GM18511 (cell line): ENCODE measurements around the gene SFTA2.

Experiments
- ATAC-seq: cut with Tn5 transposase; IDR thresholded peaks from one replicate; pipeline ENCODE4 v1.9.1; 2021; ENCODE audit warnings: mild to moderate bottlenecking, moderate library complexity; ENCODE audit not compliant: unreplicated experiment

The SFTA2 gene

DNA sequence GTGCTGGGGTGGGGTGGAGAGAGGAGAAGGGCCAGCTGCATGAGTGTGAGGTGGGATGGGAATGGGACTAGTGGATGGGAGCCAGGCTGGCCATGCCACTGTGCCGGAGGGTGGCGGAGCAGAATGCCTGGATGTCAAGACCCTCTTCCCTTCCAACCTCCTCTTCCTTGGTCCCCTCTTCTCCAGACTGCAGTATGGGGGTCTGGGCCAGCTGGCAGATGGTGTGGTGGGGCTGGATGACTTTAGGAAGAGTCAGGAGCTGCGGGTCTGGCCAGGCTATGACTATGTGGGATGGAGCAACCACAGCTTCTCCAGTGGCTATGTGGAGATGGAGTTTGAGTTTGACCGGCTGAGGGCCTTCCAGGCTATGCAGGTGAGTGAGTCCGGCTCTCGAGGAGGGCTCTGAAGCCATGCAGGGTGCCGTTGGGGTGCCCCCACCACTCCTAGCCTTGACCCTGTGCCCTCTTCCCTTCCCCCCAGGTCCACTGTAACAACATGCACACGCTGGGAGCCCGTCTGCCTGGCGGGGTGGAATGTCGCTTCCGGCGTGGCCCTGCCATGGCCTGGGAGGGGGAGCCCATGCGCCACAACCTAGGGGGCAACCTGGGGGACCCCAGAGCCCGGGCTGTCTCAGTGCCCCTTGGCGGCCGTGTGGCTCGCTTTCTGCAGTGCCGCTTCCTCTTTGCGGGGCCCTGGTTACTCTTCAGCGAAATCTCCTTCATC is 40.0 kb downstream of the SFTA2 start:
- no peak for ATAC-seq

DNA sequence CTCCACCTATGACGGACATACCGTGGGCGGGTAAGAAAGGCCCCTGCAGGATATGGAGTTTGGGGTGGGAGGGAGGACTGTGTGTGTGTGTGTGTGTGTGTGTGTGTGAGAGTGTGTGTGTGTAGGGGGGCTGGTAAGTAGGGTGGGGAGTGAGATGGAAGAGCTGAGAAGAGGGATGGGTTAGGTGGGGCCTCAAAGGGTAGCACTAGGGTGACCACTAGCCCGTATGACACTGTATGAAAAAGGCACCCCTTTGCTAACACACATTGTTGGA is 40.6 kb downstream of the SFTA2 start:
- ATAC-seq, result no peak

DNA sequence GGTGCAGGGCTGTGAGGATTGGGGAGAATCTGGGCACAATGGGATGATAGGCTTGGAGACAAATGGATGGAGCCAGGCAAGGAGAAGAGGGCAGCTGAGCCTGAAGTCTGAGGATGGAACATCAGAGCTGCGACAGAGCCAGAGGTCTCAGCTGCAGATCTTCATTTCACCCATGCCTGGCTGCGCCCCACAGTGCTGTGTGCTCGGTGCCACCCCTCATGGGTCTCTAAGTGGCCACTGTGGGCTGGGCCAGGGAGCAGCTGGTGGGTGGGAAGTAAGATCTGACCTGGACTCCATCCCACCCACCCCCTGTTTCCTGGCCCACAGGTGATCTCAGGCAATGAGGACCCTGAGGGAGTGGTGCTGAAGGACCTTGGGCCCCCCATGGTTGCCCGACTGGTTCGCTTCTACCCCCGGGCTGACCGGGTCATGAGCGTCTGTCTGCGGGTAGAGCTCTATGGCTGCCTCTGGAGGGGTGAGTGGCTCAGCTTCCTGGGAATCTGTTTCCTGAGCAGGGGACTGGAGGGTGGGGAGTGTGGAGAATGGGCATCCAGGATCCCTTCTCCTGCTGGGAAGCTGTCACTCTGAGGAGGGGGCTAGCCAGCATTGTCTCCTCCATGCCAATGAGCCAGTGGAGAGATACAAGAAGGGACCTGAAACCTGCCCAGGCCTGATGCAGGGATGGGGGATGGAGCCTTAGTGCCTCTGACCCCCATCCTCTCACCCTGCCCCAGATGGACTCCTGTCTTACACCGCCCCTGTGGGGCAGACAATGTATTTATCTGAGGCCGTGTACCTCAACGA is 41.1 kb downstream of the SFTA2 start:
- ATAC-seq, result no peak

DNA sequence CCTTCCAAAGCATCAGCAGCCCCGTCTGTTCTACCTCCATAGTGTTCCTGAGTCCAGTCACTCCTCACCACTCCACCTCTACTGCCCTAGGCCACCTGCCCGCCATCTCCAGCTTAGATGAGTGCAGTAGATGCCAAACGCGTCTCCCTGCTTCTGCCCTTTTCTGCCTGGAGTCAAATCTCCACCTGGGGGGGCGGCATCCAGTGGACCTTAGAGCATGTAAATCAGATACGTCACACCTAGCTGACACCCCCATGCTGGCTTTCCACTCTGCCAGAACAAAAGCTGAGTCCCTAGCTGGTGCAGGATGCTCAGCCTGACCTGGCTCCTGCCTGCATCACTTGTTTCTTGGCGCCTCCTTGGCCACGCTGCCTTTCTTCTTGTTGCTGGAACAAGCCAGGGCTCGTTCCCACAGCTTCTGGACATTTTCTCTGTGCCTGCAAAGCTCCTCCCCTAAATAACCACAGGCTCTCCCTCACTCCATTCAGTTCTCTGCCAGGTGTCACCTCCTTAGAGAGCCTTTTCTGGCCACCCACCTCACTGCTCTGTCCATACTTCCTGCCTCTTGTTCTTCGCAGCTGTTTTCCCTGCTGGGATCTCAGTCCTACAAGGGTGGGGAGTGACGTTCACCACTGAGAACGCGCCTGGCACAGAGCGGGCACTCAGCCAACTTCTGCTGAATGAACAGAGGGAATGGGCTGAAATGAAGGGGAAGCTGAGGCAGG is 41.9 kb downstream of the SFTA2 start:
- ATAC-seq, result no peak

DNA sequence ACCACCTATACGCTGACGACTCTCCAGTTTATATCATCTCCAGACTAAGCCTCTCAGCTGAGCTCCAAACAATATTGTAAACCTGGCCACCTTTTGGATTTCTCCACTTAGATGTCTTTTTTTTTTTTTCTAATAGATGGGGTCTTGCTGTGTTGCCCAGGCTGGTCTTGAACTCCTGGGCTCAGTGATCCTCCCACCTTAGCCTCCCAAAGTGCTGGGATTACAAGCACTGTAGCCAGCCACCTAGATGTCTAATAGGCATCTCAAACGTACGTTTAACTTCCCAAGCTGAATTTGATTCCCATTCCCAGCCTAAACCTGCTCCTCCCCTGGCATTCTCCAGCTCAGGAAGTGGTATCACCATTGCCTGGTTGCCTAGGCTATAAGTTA is 42.5 kb downstream of the SFTA2 start:
- ATAC-seq, result no peak

DNA sequence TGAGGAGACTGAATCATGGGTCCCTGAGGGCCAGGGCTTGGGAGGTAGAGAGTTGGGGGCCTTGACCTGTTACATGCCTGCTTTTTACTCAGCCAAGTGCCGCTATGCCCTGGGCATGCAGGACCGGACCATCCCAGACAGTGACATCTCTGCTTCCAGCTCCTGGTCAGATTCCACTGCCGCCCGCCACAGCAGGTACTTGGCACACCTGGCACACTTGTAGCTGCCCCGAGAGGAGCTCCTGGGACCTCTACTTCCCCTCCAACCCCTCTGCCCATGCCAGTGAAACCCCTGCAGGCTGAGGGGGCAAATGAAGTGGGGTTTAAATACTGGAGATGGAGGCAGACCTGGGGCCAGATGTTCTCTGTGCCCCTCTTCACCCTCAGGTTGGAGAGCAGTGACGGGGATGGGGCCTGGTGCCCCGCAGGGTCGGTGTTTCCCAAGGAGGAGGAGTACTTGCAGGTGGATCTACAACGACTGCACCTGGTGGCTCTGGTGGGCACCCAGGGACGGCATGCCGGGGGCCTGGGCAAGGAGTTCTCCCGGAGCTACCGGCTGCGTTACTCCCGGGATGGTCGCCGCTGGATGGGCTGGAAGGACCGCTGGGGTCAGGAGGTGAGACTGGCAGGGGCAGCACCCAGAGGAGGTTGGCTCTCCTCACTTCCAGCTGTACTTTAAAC is 43.0 kb downstream of the SFTA2 start:
- ATAC-seq, result no peak

DNA sequence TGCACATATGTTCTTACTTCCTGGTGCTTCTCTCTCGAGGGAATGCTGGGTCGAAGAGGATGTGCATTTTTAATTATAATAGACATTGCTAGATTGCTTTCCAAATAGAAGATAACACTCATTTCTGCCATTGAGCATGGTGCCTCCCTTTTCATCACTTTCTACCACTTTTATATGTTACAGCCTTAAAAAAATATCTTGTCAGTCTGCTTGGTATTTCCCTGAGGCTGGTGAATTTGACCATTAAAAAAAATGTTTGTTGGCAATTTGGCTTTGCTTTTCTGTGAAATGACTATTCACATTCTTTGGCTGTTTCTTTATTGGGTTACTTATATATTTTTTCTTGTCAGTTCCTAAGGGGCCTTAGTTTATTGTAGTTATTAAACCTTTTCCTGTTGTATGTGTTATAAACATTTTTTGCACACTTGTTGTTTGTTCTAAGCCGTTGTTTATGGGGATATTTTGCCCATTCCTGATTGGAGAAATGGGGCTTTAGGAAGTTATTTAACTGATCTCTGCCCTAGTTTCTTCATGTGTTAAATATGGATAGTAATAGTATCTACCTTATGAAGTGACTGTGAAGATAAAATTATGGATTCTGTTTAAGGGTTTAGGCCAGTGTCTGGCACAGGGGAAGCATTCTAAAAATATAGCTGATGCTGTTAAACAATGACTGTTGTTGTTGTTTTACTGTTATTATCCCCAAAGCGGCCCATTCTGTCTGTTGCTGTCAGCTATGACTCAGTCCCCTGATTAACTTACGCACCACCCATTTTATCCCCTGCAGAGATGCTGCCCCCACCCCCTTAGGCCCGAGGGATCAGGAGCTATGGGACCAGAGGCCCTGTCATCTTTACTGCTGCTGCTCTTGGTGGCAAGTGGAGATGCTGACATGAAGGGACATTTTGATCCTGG is 43.8 kb downstream of the SFTA2 start:
- no peak for ATAC-seq

DNA sequence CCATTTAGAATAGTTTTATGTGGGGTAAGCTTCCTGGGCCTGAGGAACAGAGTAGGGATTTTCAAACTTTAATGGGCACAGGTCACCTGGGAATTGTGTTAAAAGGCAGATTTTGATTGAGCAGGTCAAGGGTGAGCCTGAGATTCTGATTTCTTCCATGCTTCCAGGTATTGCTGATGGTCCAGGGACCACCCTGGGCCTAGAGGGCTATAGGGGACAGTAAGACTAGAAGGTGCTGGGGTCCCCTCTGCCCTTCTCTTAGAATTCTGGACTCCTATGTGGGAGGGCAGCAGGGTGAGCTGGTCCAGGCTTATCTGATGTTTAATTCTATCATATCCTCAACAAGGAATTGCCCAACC is 45.1 kb downstream of the SFTA2 start:
- no peak for ATAC-seq

DNA sequence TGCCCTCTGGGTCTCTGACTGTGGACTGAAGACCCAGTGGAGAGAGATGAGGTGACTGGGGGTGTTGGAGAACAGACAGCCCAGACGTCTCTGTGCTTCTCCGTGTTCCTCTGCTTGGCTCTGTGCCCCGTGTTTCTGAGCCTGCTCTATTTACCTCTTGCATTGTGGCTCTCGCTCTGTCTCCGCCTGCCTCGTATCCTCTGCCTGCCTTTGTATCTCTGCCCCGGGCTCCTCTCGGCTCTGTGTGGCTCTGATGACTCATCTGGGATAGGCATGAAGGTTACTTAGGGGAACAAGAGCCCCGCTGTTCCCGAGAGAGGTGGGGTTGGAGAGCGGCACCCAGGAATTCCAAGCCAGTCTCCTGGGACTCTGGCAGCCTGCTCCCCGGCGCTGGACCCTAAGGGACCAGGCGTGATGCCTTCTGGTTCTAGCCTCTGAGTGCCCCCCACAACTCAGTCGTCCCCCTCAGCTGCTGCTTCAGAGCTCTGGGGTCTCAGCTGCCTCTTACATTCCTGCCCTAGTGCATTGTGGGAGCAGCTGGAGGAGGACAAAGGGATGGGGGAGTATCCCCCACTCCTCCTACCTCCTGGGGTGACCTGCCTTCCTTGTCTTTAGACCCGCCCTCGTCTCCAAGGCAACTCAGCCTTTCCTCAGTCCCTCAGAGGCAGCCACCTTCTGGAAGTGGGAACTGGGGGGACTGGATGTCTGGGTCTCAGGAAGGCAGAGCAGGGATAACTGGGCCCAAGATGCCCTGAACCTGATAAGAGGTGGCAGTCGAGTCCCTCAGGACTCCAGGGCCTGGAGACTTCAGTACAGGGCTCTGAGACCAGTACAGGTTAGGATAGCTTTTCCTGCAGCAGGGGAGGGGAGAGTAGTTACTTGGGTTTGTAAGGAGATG is 45.7 kb downstream of the SFTA2 start:
- no peak for ATAC-seq

DNA sequence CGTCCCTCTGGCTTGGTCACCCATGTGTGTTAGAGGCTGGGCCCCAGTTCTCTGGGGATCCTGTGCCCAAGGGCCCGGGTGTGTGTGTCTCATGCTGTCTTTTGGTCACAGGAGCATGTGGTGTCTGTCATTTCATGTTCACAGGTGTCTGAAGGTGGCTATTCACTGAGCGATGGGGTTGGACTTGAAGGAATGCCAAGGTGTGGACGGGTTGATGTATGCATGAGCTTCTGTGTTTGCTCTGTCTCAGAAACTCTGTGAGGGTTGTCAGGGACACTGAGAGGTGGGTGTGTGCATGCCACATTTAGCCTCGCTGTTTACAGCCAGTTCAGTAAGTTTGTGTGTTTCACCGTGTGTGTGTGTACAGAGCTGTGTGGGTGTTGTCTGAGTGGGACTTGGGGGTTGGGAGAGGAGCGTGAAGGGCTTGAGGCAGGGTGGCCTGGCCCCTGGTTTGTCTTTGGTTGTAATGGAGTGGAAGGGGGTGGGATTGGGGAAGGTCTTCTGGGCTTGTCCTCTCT is 46.4 kb downstream of the SFTA2 start:
- ATAC-seq, result no peak

DNA sequence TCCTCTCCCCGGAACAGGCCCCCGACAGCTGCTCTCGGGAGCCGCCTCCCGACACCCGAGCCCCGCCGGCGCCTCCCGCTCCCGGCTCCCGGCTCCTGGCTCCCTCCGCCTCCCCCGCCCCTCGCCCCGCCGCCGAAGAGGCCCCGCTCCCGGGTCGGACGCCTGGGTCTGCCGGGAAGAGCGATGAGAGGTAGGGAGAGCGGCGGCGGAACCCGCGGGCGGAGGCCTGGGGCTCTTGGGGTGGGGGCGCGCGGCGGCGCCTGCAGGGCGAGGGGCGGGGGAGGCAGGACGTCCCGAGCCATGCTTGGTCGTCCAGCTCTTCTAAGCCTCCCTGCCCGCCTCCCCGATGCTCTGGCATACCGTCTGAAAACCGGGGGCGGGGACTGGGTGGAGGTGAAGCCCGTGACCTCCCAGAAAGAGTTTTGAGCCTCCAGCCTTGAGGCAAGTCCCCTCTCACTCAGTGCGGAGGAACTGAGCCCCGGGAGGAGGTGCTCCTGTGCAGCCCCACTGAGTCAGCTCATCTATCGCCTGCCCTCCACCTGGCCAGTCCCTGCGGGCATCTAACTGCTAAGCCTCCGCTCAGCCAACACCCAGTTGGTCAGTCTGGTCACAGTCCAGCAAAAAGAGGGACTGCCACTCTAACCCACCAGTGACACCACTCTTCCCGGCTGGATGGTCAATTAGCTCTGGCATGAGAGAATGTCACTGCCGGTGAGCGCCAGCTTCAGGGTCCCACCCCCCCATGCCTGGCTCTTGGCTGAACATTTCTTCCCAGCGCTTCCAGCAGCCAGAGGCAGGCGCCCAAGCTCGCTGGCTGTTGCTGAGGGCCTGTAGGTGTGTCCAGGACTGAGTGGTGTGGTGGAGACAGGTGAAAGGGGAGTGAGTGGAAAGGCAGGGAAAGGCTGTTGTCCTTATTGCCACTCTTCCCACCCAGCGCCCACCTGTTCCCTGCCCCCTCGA is 47.2 kb downstream of the SFTA2 start:
- ATAC-seq, result no peak

DNA sequence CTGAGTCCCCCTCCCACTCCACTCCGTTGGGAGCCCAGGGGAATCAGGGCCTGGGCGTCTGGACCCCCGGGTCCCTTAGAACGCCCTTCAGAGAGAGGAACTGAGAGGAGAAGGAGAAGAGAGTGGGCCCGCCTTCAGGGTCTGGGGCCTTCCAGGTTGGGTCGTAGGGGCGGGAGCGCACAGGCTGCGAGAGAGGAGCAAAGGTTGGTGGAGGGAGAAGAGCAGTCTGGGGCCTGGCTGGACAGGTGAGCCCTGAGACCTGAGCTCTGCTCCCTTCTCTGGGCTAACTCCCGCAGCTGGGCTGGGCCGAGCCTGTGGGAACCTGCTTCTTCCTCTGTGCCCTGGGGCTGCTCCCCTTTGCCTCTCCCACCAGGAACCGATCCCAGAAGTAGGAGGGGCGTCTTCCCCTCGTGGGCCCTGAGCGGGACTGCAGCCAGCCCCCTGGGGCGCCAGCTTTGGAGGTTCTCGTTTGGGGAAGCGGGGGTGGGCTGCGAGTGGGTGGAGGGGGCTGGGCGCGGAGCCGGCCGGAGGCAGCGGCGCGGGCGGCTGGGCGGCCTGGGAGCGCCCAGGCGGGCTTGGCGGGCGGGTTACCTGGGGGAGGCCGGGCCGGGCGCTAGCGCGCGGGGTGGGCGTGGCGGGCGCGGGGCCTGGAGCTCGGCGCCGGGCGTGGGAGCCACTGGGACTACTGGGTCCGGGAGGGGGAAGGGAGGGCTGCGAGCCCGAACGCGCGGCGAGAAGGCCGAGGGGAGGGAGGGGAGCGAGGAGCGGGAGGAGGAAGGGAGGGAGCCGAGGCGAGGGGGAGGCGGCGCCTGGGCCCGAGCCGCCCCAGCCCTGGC is 48.1 kb downstream of the SFTA2 start, which contains the start of gene DDR1:
DDR1 (plus strand) TSS at position 835 of the 836 bp plus-strand sequence. CDS start 4,211 bp downstream, outside the sequence.
- peak; percentile 31 for ATAC-seq

DNA sequence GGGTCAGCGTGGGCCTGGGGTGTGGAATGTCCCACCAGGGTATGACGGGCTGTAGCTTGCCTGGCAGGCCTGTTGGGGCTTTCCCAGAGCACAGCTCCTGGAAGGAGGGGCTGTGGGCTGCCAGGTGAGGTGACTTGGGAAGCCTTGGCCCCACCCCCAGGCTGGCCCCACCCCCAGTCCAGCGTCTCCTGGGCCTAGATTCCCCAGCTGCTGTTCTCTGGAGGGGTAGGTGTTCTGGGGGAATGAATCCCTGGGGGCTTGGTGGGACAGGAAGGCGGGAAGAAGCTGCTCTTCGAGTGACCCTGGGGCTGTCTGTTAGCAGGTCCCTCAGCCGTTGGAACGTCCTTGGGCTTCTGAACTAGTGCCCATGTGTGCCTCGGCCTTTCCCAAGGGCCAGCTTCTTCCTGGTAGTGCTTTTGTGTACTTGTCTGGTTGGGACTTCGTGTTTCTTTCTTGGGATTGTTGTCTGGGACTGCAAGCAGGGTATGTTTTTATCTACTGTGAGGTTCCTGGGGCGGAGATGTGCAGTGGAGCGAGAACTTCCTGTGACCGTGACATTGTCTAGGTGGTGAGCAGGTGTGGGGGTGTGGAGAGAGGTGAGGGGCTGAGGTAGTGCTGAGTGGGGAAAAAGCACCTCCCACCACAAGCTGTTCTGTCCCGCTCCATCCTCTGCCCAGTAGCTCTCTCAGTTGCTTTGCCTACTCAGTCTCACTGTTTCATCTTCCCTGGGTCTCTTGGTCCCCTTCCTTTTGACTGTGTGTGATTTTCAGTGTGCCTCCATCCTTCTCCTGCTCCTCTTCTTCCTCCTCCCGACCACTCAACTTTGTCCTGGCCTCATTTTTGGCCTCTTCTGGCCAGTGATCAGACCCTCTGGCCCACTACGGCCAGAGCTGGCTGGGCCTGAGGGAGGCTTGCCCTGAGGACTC is 48.9 kb downstream of the SFTA2 start:
- peak; percentile 47 for ATAC-seq

DNA sequence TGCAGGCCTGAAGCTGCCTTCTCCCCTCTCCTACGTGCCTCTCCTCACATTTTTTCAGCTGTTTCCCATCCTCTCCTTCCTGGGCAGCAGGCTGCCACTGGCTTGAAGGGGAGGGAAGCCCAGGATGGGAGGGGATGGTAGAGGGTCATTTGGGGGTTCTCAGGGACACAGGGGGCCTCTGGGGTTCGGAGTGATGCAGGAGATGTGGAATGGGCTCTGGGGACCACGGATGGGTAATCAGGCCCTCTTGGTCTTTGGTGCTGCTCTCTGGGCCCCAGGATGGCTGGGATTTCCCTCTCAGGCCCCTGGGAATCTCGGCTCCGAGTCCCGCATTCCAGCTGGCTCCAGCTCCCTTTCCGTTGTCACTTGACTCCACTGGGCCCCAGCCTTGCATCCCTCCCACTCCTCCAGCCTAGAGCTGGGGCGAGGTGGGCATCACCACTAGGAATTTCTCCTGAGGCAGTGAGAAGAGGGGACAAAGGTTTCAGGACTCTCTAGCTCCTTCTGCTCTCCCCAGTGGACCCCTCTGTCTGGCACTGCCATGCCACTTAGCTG is 49.7 kb downstream of the SFTA2 start:
- ATAC-seq, result no peak

DNA sequence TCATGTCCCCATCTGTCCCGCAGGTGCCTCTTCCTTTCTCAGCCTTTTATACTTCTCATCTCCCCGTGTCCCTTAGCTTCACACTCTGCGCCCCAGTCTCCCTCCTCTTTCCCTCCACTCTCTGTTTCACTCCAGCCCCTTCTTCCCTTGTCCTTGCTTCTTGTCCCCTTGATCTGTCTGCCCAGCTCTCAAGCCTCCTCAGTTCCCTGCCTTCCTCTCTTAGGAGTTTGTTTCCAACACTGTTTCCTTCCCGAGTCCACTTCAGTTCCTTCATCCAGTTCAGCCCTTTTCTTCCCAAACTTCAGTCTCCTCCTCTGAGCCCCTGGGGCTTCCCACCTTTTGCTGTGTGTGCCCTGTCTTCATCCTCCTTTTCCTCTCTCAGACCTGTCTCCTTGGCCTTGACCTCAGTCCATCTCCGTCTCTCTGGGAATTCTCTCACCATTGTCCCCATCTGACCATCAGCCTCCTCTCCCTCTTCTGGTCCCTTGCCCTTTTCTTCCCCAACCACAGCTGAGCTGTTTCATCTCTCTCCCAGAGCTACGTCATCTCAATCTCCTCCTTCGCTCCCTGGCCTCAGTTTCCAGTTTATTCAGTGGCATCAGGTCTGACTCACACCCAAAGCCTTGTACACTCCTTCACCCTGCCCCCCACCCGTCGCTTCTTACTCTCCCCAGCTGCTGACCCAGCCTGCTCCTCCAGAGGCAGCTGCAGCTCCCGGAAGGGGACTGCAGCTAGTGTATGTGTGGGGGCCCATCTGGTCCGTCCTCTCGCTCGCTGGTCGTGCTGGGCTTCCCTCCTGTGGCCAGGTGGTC is 50.4 kb downstream of the SFTA2 start:
- no peak for ATAC-seq
